ENCODE data around the gene PTDSS2. TPM values are rescaled to one million over a fixed set of nuclear protein-coding genes. Genes with fewer than 3 reads are reported as not detected.

PTDSS2 gene
- total RNA-seq, 1 experiment from 2014 or later = 27.5 TPM

DNA sequence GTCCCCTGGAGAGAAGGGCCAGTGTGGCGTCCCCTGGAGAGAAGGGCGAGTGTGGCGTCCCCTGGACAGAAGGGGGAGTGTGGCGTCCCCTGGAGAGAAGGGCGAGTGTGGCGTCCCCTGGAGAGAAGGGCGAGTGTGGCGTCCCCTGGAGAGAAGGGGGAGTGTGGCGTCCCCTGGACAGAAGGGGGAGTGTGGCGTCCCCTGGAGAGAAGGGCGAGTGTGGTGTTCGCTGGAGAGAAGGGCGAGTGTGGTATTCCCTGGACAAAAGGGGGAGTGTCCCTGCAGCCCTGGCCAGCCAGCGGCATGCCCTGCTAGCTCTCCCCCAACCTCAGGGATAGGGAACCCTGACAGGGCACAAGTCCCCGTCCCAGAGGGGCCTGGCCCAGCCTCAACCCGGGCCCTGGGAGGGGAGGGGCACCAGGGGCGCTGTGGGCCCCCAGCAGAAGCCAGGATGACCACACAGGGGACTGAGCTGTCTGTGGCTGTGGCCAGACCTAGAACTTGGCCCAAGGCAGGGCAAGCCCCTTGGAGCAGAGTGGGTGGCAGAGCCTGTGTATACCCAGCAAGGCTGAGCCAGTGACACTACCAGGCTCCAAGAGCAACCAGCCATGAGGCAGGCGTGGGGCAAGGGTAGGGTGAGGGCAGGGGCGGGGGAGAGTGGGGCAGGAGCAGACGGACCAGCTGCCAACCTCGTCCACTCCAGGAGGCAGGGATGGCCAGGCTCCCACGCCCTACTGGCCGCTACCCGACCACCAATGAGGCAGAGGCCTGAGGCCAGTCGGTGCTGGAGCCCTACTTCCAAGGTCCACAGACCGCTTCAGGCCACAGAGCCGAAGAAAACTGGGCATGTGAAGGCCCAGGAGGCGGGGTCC is 81.1 kb downstream of the PTDSS2 start:
- DNase-seq (ENCODE audit: low read depth) = no peak

DNA sequence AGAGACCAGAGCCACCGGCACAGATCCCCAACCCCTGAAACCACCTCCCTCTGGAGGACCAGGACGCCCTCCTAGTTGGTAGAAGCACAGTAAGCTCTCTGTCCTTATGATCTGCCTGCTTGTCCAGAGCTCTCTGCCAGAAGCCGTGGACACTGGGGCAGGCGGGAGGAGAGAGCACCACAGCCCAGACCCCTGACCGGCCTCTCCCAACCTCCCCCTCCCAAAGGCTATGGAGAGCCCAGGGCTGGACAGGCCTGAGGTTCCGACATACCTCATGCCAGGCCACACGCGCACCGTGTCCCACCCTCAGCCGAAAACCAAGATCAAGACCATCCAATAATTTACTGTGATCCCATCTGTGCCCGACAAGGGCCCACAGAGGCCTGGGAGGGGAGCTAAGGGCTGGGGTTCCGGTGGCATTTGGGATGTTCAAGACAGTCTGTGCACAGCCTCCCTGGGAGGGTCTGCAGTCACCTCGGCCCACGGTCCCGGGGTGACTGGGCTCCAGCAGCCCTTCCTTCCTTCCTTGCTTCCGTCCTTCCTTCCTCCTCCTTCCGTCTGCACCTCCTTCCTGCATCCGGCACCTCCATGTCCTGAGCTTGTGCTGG is 81.9 kb downstream of the PTDSS2 start:
- DNase-seq (ENCODE audit: low read depth) = no peak

DNA sequence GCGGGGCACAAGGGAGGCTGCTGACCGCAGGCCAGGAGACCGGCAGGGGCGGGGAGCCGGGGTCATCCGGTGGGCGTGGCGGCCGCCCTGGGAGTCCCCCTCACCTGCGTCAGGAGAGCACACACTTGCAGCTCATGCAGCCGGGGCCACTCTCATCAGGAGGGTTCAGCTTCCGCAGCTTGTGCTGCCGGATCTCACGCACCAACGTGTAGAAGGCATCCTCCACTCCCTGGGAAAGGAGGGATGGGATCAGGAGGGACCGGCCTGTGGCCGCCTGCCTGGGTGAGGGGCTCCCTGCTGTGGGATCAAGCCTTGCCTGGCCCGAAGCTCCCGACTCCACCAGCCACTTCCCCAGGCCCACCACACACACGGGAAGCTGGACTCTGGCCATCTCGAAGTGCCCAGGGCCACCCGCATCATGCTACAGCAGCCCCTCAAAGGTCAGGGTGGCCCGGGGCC is 82.5 kb downstream of the PTDSS2 start:
- DNase-seq (ENCODE audit: low read depth) = no peak

DNA sequence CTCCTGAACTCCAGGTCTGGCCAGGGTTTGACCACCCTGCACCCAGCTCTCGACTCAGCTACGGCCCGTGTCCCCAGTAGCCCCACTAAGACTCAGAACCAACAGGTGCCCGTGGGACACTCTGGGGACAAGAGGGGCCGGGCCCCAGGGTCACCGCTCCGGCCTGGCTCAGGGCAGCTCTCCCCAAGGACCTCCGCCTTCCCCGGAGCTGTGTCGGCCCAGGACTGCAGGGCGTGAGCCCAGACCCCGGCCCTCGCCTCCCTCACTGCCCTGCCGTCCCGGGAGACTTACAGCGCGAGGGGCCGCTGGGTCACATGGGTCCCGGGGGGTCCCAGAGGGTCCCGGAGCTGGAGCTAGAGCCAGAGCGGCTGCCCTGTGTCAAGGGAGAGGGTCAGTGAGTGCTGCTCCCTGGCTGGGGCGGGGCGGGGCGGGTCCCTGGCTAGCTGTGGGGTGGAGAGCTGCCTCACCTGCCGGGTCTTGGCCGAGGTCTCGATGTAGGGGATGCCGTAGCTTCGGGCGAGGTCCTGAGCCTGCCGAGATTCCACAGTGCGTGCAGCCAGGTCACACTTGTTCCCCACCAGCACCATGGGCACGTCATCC is 83.0 kb downstream of the PTDSS2 start:
- DNase-seq (ENCODE audit: low read depth) = no peak

DNA sequence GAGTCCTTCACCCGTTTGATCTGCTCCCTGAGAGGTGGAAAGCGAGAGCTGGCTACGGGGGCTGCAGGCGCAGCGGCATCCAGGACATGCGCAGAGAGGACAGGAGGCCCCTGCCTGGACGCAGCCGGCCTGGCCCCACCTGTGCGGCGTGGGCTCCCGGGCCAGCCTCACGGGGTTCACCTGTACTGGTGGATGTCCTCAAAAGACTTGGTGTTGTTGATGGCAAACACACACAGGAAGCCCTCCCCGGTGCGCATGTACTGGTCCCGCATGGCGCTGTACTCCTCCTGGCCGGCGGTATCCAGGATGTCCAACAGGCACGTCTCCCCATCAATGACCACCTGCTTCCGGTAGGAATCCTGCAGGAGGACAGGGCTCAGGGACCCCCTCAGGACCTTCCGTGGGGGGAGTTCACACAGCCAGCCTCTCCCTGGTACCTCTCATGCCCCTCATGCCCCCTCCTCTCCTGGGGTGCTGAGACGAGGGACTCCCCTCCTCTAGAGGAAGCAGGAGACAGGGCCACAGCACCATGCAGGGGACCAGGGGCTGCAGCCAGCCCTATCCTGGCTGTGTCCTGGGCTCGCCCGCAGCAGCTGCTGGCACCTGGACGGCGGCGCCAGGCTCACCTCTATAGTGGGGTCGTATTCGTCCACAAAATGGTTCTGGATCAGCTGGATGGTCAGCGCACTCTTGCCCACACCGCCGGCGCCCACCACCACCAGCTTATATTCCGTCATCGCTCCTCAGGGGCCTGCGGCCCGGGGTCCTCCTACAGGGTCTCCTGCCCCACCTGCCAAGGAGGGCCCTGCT is 83.7 kb downstream of the PTDSS2 start:
- no peak for DNase-seq (ENCODE audit: low read depth)

DNA sequence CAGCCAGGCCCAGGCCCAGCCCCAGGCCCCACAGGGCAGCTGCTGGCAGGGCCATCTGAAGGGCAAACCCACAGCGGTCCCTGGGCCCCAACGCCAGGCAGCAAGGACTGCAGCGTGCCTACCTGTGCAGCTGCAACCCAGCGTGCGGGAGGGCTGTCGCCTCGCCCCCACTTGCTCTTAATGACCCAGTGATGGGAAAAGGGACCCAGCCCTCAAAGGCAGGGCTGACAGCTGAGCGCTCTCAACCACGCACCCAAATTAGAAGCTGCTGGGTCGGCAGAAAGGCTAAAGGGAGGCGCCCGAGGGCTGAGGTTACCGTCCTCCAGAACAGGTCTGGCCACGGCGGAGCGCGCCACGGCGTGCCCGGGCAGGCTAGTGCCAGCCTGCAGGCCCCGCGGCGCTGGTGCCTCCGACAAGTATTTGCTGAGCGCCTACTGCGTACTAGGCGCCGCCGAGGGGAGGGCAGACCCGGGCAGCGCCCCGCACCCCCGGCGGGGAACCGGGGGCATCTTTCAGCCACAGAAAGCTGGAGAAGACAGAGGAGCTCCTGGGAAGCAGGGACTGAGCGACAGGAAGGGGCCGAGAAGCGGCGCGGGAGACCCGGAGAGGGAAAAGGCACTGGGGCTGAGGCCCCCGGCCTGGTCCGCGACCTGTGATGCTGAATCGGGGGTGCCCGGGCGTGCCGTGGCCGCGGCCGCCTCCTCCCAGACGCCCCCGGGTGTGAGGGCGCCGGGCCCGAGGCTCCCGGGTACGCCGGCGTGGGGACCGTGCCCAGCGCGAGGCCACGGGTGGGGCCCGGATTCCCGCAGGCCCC is 84.5 kb downstream of the PTDSS2 start:
- no peak for DNase-seq (ENCODE audit: low read depth)

DNA sequence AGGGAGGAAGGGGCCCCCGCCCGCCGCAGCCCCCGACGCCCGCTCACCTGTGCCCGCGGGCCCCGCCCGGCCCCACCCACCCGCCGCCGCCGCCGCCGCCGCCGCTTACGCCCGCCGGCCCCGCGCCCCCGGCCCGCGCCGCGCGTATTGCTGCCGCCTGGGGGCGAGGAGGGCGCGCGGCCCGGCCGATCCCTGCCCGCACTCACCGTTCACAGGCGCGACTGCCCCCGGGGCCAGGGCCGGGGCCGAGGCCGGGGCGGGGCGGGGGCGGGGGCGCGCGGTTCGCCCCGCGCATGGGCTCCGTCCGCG is 85.1 kb downstream of the PTDSS2 start:
- DNase-seq (ENCODE audit: low read depth) = no peak

DNA sequence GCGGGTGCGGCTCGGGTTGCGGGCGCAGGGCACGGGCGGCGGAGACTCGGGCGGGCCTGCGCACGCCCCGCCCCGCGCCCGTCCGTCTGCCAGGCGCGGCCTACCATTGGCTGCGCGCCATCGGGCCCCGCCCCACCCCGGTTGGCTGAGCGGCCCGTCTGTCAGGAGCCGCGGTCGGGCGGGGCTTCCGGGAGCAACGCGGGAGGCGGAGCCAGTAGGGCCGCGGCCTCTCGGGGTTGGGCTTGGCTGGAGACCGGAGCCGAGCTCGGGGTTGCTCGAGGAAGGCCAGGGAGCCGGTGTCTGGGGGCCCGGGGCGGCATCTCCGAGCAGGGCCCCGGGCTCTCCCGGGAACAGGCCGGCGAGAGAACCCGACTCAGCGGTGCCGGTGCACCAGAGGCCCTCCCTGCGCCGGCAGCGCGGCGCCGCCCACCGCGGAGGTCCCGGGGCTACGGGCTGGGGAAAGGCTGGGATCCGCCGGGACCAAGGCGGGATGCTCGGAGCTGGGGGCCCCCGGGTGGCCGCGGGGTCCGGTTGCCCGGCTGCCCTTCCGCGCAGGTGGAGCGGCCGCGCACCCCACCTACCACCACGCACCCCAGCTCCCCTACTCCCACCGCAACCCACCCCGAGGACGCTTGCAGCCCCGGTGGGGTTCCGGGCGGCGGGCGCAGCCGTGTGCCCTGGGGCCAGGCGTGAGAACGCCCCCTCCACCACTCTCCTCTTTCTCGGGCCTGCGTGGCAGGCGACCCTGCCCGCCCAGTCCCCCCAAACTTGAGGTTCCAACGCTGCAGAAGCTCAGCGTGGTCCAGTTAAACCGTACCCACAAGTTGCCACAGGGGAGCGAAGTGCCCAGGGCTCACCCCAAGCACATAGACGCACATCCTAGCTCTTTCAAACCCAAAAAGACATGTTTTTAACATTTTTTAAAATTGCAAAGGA is 85.7 kb downstream of the PTDSS2 start, which contains the start of gene HRAS:
HRAS (minus strand) TSS at position 58 of the 936 bp plus-strand sequence.
- peak; percentile 88 for DNase-seq (ENCODE audit: low read depth)

DNA sequence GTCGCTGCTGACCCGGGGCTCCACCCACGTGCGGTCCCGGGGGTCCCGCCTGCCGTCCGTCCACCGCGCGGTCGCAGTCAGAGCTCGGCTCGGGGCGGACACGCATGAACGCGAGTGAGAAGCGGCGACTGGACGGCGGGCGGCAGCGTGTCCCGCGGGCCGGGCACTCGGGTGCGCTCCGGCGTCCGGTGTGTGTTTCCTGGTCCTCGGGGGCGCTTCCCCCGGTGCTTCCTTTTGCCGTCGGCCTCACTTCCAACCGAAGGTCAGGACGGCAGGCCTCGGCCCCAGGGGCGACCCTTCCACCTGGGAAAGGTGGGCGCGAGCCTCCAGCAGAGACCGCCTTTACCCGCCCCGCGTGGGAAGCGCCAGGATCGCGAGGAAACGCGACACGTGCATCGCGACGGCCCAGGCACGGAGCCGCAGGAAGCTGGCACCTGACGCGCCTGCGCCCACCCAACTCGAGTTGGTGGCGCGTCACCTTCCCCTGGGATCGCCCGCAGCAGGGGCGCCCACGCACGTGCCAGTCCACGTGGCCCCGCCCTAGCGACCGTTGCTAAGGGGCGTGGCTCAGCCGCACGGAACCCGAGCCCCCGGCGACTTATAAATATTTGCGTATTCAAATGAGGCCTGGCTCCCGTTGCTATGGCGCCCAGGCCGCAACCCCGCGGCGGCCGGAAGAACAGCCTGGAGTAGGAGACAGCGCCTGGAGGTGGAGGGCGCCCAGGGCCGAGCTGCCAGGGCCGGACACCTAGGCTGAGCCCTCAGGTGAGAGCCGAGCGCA is 87.0 kb downstream of the PTDSS2 start, which contains the start of gene LRRC56:
LRRC56 (plus strand) TSS at position 687 of the 781 bp plus-strand sequence. CDS start 3,158 bp downstream, outside the sequence.
- DNase-seq (ENCODE audit: low read depth) = peak; percentile 86

DNA sequence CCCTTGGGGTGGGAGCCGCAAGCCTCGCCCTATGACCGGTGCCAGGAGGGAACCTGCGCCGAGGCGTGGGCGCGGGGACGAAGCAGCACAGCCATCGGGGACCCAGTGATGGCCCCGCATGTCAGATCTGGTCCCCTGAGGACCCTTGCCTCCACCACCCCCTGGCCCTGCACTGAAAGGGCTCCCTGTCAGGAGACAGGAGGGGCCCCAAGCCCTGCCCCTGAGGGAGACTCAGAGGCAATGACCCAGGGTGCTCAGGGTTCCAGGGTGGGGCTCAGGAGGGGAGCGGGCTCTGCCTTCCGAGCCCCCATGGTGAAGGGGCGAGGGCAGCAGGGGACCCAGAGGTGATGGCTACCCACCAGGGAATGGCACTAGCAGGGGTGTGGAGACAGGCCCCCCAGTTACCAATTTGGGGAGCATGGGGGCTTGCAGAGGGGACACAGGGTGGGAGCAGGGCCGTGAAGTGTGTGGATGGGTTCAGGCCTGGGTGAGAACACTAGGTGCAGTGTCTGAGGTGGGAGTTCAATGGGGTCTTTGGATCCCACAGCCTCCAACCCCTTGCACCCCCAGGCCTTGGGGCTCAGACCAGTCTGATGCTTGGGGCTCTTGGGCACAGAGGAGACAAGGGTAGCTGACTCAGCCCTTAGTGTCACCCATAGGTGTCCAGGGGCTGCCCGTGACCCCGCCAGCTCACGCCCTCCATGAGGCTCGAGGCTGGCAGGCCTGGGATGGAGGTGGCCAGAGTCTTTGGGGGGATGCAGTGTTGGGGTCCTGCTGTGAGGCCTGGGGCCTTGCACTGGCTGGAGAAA is 87.7 kb downstream of the PTDSS2 start:
- DNase-seq (ENCODE audit: low read depth) = no peak

DNA sequence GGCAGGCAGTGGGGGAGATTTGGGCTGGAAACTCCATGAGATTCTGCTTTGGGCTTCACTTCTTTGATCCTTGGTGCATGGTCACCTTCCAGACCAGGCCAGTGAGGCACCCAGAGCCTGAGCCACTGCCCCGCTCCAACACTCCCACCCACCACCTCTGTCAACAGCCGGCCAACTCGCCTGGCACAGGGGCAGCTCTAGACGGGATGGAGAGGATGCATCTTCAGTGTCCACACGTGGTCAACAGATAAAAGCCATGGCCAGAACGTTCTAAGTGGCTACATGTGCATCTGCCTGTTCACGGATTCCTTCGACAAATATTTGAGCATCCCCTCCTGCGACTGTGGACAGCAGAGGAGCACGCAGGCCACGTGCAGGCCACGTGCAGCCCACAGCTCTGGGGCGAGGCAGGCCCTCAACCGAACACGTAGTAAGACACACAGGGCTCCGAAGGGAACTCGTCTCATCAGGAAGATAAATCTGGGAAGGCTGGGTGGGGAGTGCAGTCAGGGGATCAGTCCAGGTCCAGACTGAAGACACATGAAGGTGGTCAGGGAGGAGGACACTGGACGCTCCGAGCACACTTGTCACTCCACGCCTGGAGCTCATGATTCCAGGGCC is 88.5 kb downstream of the PTDSS2 start:
- no peak for DNase-seq (ENCODE audit: low read depth)

DNA sequence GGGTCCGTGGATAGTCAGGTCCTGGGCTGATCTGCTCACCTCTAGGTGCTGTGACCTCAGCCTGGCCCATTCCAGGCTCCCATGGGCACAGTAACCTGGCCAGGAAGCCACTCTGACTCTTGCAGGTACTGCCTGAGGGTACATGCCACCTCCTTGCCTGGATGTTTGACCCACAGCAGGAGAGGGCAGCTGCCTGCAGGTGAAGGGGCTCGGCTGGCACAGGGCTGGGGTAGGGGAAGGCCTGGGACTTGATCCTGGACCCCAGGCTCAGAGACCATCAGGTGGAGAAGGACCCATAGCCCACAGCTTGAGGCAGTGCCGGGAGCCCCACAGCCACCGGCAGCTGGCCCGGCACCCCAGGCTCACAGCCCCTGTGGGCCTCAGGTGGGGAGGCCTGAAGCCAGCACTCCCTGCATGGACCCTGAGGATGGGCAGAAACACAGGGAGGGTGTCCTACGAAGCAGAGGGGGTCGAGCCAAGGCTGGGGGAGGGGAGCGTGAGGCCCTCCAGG is 89.9 kb downstream of the PTDSS2 start:
- DNase-seq (ENCODE audit: low read depth) = no peak

Other genes with a start within 250 kb of the PTDSS2 start
- 28.9 and 30.5 TPM in 2 replicates for gene BET1L, start 242.9 kb upstream of the PTDSS2 start, total RNA-seq (2014; rRNA removed; shearing (Covaris generic))
- 171 and 178 TPM in 2 replicates for gene RIC8A, start 242.6 kb upstream of the PTDSS2 start, total RNA-seq (2014; rRNA removed; shearing (Covaris generic))
- gene SIRT3, start 213.9 kb upstream of the PTDSS2 start, total RNA-seq (2014; rRNA removed; shearing (Covaris generic)) = 10.8 and 12.5 TPM in 2 replicates
- 162 and 239 TPM in 2 replicates for gene PSMD13, start 213.3 kb upstream of the PTDSS2 start, total RNA-seq (2014; rRNA removed; shearing (Covaris generic))
- not detected in 2 replicates for gene NLRP6, start 171.9 kb upstream of the PTDSS2 start, total RNA-seq (2014; rRNA removed; shearing (Covaris generic))
- 5.2 and 8.5 TPM in 2 replicates for gene PGGHG, start 161.2 kb upstream of the PTDSS2 start, total RNA-seq (2014; rRNA removed; shearing (Covaris generic))
- not detected in 2 replicates for gene IFITM5, start 150.8 kb upstream of the PTDSS2 start, total RNA-seq (2014; rRNA removed; shearing (Covaris generic))
- 80.0 and 89.8 TPM in 2 replicates for gene IFITM2, start 142.5 kb upstream of the PTDSS2 start, total RNA-seq (2014; rRNA removed; shearing (Covaris generic))
- 1,883 and 3,156 TPM in 2 replicates for gene IFITM1, start 136.2 kb upstream of the PTDSS2 start, total RNA-seq (2014; rRNA removed; shearing (Covaris generic))
- 821 and 984 TPM in 2 replicates for gene IFITM3, start 129.4 kb upstream of the PTDSS2 start, total RNA-seq (2014; rRNA removed; shearing (Covaris generic))
- gene B4GALNT4, start 80.8 kb upstream of the PTDSS2 start, total RNA-seq (2014; rRNA removed; shearing (Covaris generic)) = 2.8 and 9.4 TPM in 2 replicates
- 7.9 and 10.6 TPM in 2 replicates for gene PKP3, start 56.1 kb upstream of the PTDSS2 start, total RNA-seq (2014; rRNA removed; shearing (Covaris generic))
- 2.5 and 3.4 TPM in 2 replicates for gene SIGIRR, start 35.3 kb upstream of the PTDSS2 start, total RNA-seq (2014; rRNA removed; shearing (Covaris generic))
- gene ANO9, start 8.3 kb upstream of the PTDSS2 start, total RNA-seq (2014; rRNA removed; shearing (Covaris generic)) = 0.20 TPM in 1 of 2 replicates, not detected in the other
- 169 and 259 TPM in 2 replicates for gene RNH1, start 57.0 kb downstream of the PTDSS2 start, total RNA-seq (2014; rRNA removed; shearing (Covaris generic))
- 56.9 and 110 TPM in 2 replicates for gene HRAS, start 85.3 kb downstream of the PTDSS2 start, total RNA-seq (2014; rRNA removed; shearing (Covaris generic))
- 0.25 and 0.34 TPM in 2 replicates for gene LRRC56, start 87.2 kb downstream of the PTDSS2 start, total RNA-seq (2014; rRNA removed; shearing (Covaris generic))
- 1.1 and 3.8 TPM in 2 replicates for gene LMNTD2, start 110.5 kb downstream of the PTDSS2 start, total RNA-seq (2014; rRNA removed; shearing (Covaris generic))
- 53.4 and 56.0 TPM in 2 replicates for gene RASSF7, start 110.7 kb downstream of the PTDSS2 start, total RNA-seq (2014; rRNA removed; shearing (Covaris generic))
- 17.0 and 24.3 TPM in 2 replicates for gene PHRF1, start 126.2 kb downstream of the PTDSS2 start, total RNA-seq (2014; rRNA removed; shearing (Covaris generic))
- gene IRF7, start 165.7 kb downstream of the PTDSS2 start, total RNA-seq (2014; rRNA removed; shearing (Covaris generic)) = not detected in 2 replicates
- not detected in 2 replicates for gene CDHR5, start 174.7 kb downstream of the PTDSS2 start, total RNA-seq (2014; rRNA removed; shearing (Covaris generic))
- not detected in 2 replicates for gene SCT, start 176.9 kb downstream of the PTDSS2 start, total RNA-seq (2014; rRNA removed; shearing (Covaris generic))
- gene DRD4, start 187.0 kb downstream of the PTDSS2 start, total RNA-seq (2014; rRNA removed; shearing (Covaris generic)) = not detected in 2 replicates
- 31.0 and 50.8 TPM in 2 replicates for gene DEAF1, start 244.9 kb downstream of the PTDSS2 start, total RNA-seq (2014; rRNA removed; shearing (Covaris generic))
- gene TMEM80, start 245.5 kb downstream of the PTDSS2 start, total RNA-seq (2014; rRNA removed; shearing (Covaris generic)) = 7.9 and 14.9 TPM in 2 replicates

Measured in M059J (cell line).